Chondrocyte (in vitro differentiated cells): ENCODE measurements around the gene C16orf89. TPM values are rescaled to one million over a fixed set of nuclear protein-coding genes. Genes with fewer than 3 reads are reported as not detected.
"Not testable (repeated sequence)": the region's sequence is repeated elsewhere in the genome, so short reads cannot be mapped to it uniquely, and the experiment has no call there.

Experiments
- DNase-seq: peaks from one replicate; pipeline ENCODE4 v3.0.0; 2021; ENCODE audit warnings: mixed read lengths, low spot score
- H3K27ac Mint-ChIP-seq: one replicate; pipeline ENCODE4 v1.8.0; 2021; ENCODE audit warnings: mild to moderate bottlenecking, moderate library complexity, mixed read lengths; ENCODE audit not compliant: unreplicated experiment
- H3K27me3 Mint-ChIP-seq: 2 replicates; pipeline ENCODE4 v1.8.0; 2021; ENCODE audit warnings: low read depth, mixed read lengths
- H3K36me3 Mint-ChIP-seq: 2 replicates; pipeline ENCODE4 v1.8.0; 2021; ENCODE audit warnings: low read depth, mixed read lengths
- H3K4me1 Mint-ChIP-seq: 2 replicates; pipeline ENCODE4 v1.8.0; 2021; ENCODE audit warnings: low read depth, mild to moderate bottlenecking, mixed read lengths
- H3K4me3 Mint-ChIP-seq: one replicate; pipeline ENCODE4 v1.8.0; 2021; ENCODE audit warnings: mild to moderate bottlenecking, moderate library complexity, mixed read lengths; ENCODE audit not compliant: unreplicated experiment
- H3K9me3 Mint-ChIP-seq: 2 replicates; pipeline ENCODE4 v1.8.0; 2021; ENCODE audit warnings: low read depth, mixed read lengths
- long read RNA-seq: library from polyadenylated mRNA; stranded (forward); transcript quantifications from one replicate; pipeline ENCODE4 v2.0.0, GENCODE V29; 2021
- total RNA-seq: library from RNA; stranded (reverse); gene quantifications from 3 replicates; pipeline ENCODE4 v1.2.1, GENCODE V29; 2021
- TF ChIP-seq, protein P1 (sequence below): fragments of 200-600 bp; sonication (generic); IDR thresholded peaks from 2 replicates; pipeline ENCODE4 v1.5.0; 2021; ENCODE audit warnings: antibody characterized with exemption, mild to moderate bottlenecking, moderate library complexity

The C16orf89 gene, protein sequence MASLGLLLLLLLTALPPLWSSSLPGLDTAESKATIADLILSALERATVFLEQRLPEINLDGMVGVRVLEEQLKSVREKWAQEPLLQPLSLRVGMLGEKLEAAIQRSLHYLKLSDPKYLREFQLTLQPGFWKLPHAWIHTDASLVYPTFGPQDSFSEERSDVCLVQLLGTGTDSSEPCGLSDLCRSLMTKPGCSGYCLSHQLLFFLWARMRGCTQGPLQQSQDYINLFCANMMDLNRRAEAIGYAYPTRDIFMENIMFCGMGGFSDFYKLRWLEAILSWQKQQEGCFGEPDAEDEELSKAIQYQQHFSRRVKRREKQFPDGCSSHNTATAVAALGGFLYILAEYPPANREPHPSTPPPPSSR
- not detected in 3 replicates for total RNA-seq
- long read RNA-seq: 0 reads

DNA sequence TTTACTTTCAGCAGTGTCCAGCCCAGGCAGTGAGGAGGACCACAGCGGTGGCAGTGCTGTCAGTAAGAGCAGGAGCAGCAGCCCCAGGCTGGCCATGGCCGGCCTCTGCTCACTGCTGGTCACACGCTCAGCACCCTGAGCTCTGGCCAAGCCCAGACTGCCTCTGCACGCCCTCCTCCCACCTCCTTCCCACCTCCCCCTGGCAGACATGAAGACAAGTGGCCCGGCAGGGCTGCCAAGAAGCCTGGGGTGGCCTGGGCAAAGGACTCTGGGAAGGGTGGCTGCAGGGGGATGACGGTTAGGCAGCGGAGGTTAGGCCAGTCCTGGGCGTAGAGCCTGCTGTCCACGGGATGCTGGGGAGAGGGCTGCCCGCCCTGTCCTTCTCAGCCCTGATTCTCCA is at the start of gene C16orf89:
TSS of gene C16orf89 (minus strand) at position 144 of the 400 bp plus-strand sequence. CDS start at position 96, 48 bp downstream.
- Mint-ChIP-seq H3K27me3 (peaks cover 36% of the 10 kb centered on the region), H3K9me3 (no peaks in the 10 kb centered on the region), H3K36me3 (no peaks in the 10 kb centered on the region), H3K27ac (no peak within 1 kb of the TSS), H3K4me1 (no peaks in the 10 kb centered on the region), H3K4me3 (no peak within 1 kb of the TSS)
- TF ChIP-seq, protein P1, sequence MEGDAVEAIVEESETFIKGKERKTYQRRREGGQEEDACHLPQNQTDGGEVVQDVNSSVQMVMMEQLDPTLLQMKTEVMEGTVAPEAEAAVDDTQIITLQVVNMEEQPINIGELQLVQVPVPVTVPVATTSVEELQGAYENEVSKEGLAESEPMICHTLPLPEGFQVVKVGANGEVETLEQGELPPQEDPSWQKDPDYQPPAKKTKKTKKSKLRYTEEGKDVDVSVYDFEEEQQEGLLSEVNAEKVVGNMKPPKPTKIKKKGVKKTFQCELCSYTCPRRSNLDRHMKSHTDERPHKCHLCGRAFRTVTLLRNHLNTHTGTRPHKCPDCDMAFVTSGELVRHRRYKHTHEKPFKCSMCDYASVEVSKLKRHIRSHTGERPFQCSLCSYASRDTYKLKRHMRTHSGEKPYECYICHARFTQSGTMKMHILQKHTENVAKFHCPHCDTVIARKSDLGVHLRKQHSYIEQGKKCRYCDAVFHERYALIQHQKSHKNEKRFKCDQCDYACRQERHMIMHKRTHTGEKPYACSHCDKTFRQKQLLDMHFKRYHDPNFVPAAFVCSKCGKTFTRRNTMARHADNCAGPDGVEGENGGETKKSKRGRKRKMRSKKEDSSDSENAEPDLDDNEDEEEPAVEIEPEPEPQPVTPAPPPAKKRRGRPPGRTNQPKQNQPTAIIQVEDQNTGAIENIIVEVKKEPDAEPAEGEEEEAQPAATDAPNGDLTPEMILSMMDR: no peak
- DNase-seq: peak; percentile 87

GRCh38 chr16:5110933-5111332 is 45.2 kb upstream of the C16orf89 start:
- not testable (repeated sequence) for H3K36me3 Mint-ChIP-seq, H3K27ac Mint-ChIP-seq, DNase-seq, H3K9me3 Mint-ChIP-seq, H3K4me1 Mint-ChIP-seq, H3K4me3 Mint-ChIP-seq
- peaks cover 19% of the 10 kb centered on the region for H3K27me3 Mint-ChIP-seq

- peaks cover 10% of the 10 kb centered on the region for H3K27me3 Mint-ChIP-seq
- TF ChIP-seq, protein P1: no peak
- H3K4me1 Mint-ChIP-seq: no peaks in the 10 kb centered on the region
- no peak overlapping the region for H3K27ac Mint-ChIP-seq
- H3K4me3 Mint-ChIP-seq: no peak overlapping the region
- H3K36me3 Mint-ChIP-seq: no peaks in the 10 kb centered on the region
- no peak for DNase-seq
- H3K9me3 Mint-ChIP-seq: no peaks in the 10 kb centered on the region
Measured at GRCh38 chr16:5108505-5109158, 42.9 kb upstream of the C16orf89 start.

DNA sequence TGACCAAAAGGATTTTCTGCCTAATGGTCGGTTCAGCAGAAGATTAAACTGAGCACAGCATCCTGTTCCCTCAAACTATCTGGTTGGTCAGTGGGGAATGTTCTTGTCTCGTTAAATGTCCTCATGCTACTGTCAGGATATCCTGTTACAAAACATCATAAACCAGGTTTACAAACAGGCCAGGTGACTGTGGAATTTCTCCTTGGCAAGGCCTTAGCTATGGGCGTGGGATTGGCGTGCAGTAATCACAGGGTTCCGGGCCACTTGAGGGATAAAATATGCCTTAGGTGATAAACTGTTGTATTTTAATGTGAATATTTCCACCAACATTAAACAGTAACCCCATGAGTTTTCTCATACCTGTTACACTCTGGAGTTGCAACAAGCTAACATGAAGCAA is 39.3 kb upstream of the C16orf89 start:
- H3K27ac Mint-ChIP-seq, H3K4me1 Mint-ChIP-seq, H3K4me3 Mint-ChIP-seq, H3K27me3 Mint-ChIP-seq, H3K36me3 Mint-ChIP-seq, H3K9me3 Mint-ChIP-seq, DNase-seq: not testable (repeated sequence)

DNA sequence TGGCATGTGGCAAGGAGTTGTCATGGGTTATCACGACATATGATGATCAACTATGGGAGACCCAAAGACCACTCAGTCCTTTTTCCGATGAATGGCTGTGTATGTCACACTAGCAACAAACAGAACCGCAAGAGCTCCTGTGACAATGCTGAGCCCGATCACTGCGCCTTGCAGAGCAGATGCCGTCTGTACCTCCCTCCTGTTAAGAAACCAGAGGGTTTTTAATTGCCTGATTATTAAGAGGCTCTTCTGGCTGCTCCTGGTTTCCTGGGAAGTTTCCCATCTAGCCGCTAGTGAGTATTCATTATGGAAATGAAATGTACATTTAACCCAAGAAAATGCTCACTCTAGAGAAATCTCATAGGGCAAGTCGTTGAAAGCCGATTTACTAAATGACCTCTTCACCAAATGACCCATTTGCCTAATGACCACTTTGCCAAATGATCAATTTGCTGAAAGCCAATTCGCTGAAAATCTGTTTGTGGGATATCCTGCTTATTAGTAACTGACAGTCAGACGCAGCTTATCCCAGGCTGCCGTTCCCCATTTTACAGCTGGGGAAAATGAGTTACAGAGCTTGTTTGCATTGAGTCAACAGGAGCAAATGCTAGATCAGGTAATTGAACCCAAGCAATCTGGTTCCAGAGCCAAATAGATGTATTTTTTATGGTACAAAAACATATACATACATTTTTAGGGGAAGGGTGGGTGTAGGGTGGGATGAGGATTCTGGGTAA is 37.7 kb upstream of the C16orf89 start:
- H3K4me1 Mint-ChIP-seq, H3K9me3 Mint-ChIP-seq, DNase-seq, H3K36me3 Mint-ChIP-seq, H3K4me3 Mint-ChIP-seq, H3K27ac Mint-ChIP-seq, H3K27me3 Mint-ChIP-seq: not testable (repeated sequence)

GRCh38 chr16:5099174-5099573 is 33.4 kb upstream of the C16orf89 start:
- H3K9me3 Mint-ChIP-seq, H3K36me3 Mint-ChIP-seq, DNase-seq, H3K27ac Mint-ChIP-seq, H3K27me3 Mint-ChIP-seq: not testable (repeated sequence)
- Mint-ChIP-seq H3K4me1 (peaks cover 16% of the 10 kb centered on the region), H3K4me3 (peak overlapping the region; percentile 79)

GRCh38 chr16:5098221-5099159 is 32.7 kb upstream of the C16orf89 start:
- not testable (repeated sequence) for H3K9me3 Mint-ChIP-seq, H3K36me3 Mint-ChIP-seq, H3K27me3 Mint-ChIP-seq, DNase-seq
- peak overlapping the region; percentile 79 for H3K4me3 Mint-ChIP-seq
- H3K27ac Mint-ChIP-seq: peak overlapping the region; percentile 85
- peaks cover 16% of the 10 kb centered on the region for H3K4me1 Mint-ChIP-seq

GRCh38 chr16:5097470-5098220 is 31.9 kb upstream of the C16orf89 start, which contains the start of gene EEF2KMT:
Gene EEF2KMT, minus strand, starts transcription at chr16:5097795. Its CDS starts 56 bp downstream, at chr16:5097739.
- DNase-seq: peak; percentile 100
- peak within 1 kb of the TSS; percentile 79 for H3K4me3 Mint-ChIP-seq
- not testable (repeated sequence) for H3K27me3 Mint-ChIP-seq, H3K36me3 Mint-ChIP-seq, H3K9me3 Mint-ChIP-seq
- H3K27ac Mint-ChIP-seq: peak within 1 kb of the TSS; percentile 86
- H3K4me1 Mint-ChIP-seq: peaks cover 16% of the 10 kb centered on the region

- not testable (repeated sequence) for H3K27me3 Mint-ChIP-seq, H3K9me3 Mint-ChIP-seq, H3K36me3 Mint-ChIP-seq, DNase-seq
- Mint-ChIP-seq H3K27ac (peak overlapping the region; percentile 86), H3K4me3 (peak overlapping the region; percentile 79), H3K4me1 (peaks cover 20% of the 10 kb centered on the region)
Measured at GRCh38 chr16:5097061-5097469, 31.3 kb upstream of the C16orf89 start.
